AG10803 (cell line): ENCODE measurements around the gene ATP13A5.

Experiments
- DNase-seq: peaks from one replicate; pipeline ENCODE4 v3.0.0; 2010; ENCODE audit warnings: low read depth
- H3K4me3 ChIP-seq: 2 replicates; pipeline ENCODE4 v1.5.1; 2011; ENCODE audit warnings: mild to moderate bottlenecking, low read length, control low read depth
- CTCF ChIP-seq: conservative IDR thresholded peaks from 2 replicates; pipeline ENCODE4 v1.5.1; 2011; ENCODE audit warnings: mild to moderate bottlenecking, low read length, control low read depth, inconsistent platforms

ATP13A5 gene

GRCh38 chr3:193230610-193231009, 147.9 kb downstream of the ATP13A5 start:
- no peak for TF ChIP-seq CTCF
- no peak overlapping the region for H3K4me3 ChIP-seq
- DNase-seq = no peak

- DNase-seq = no peak
- TF ChIP-seq CTCF = no peak
- no peak overlapping the region for H3K4me3 ChIP-seq
These were observed 148.6 kb downstream of the ATP13A5 start for GRCh38 chr3:193229851-193230420.

- no peak for TF ChIP-seq CTCF
- DNase-seq = no peak
- H3K4me3 ChIP-seq = no peak overlapping the region
These were observed 150.3 kb downstream of the ATP13A5 start for GRCh38 chr3:193228206-193228605.

GRCh38 chr3:193225302-193226125, 153.0 kb downstream of the ATP13A5 start:
- H3K4me3 ChIP-seq = no peak overlapping the region
- DNase-seq = no peak
- TF ChIP-seq CTCF = no peak
